Measurements from ENCODE around the gene CRYGB.

The CRYGB gene

GRCh38 chr2:208182835-208183234 is 36.9 kb upstream of the CRYGB start:
- Histone ChIP-seq H3K36me3 (ENCODE audit: low read depth) (no peaks in the 10 kb centered on the region), H3K27ac (ENCODE audit: poor library complexity, severe bottlenecking) (no peak overlapping the region), H3K27me3 (ENCODE audit: insufficient read depth, poor library complexity, severe bottlenecking) (no peaks in the 10 kb centered on the region), H3K4me1 (ENCODE audit: insufficient read depth, poor library complexity, severe bottlenecking) (no peaks in the 10 kb centered on the region), H3K4me3 (ENCODE audit: severe bottlenecking) (no peak overlapping the region), H3K9me3 (ENCODE audit: severe bottlenecking) (no peaks in the 10 kb centered on the region)
- TF ChIP-seq CTCF (IDR thresholded peaks at IDR 0.05; ENCODE audit: poor library complexity, severe bottlenecking), result no peak
- no peak for ATAC-seq (ENCODE audit: low read depth)
- DNase-seq (ENCODE audit: low spot score), result no peak

- ATAC-seq (ENCODE audit: low read depth) (no peak), DNase-seq (ENCODE audit: low spot score) (no peak)
- Histone ChIP-seq H3K27me3 (ENCODE audit: insufficient read depth, poor library complexity, severe bottlenecking) (no peaks in the 10 kb centered on the region), H3K36me3 (ENCODE audit: low read depth) (no peaks in the 10 kb centered on the region), H3K27ac (ENCODE audit: poor library complexity, severe bottlenecking) (no peak overlapping the region), H3K4me1 (ENCODE audit: insufficient read depth, poor library complexity, severe bottlenecking) (no peaks in the 10 kb centered on the region), H3K4me3 (ENCODE audit: severe bottlenecking) (no peak overlapping the region), H3K9me3 (ENCODE audit: severe bottlenecking) (no peaks in the 10 kb centered on the region)
- TF ChIP-seq CTCF (IDR thresholded peaks at IDR 0.05; ENCODE audit: poor library complexity, severe bottlenecking), result no peak
These were observed 33.2 kb upstream of the CRYGB start for GRCh38 chr2:208179028-208179609.

GRCh38 chr2:208175840-208176153 is 29.8 kb upstream of the CRYGB start:
- Histone ChIP-seq H3K27ac (ENCODE audit: poor library complexity, severe bottlenecking) (no peak overlapping the region), H3K27me3 (ENCODE audit: insufficient read depth, poor library complexity, severe bottlenecking) (no peaks in the 10 kb centered on the region), H3K9me3 (ENCODE audit: severe bottlenecking) (no peaks in the 10 kb centered on the region), H3K36me3 (ENCODE audit: low read depth) (no peaks in the 10 kb centered on the region), H3K4me1 (ENCODE audit: insufficient read depth, poor library complexity, severe bottlenecking) (no peaks in the 10 kb centered on the region), H3K4me3 (ENCODE audit: severe bottlenecking) (no peak overlapping the region)
- DNase-seq (ENCODE audit: low spot score) (no peak), ATAC-seq (ENCODE audit: low read depth) (no peak)
- TF ChIP-seq CTCF (IDR thresholded peaks at IDR 0.05; ENCODE audit: poor library complexity, severe bottlenecking), result no peak

GRCh38 chr2:208175069-208175839 is 29.3 kb upstream of the CRYGB start:
- Histone ChIP-seq H3K36me3 (ENCODE audit: low read depth) (no peaks in the 10 kb centered on the region), H3K4me1 (ENCODE audit: insufficient read depth, poor library complexity, severe bottlenecking) (no peaks in the 10 kb centered on the region), H3K4me3 (ENCODE audit: severe bottlenecking) (no peak overlapping the region), H3K9me3 (ENCODE audit: severe bottlenecking) (no peaks in the 10 kb centered on the region), H3K27ac (ENCODE audit: poor library complexity, severe bottlenecking) (no peak overlapping the region), H3K27me3 (ENCODE audit: insufficient read depth, poor library complexity, severe bottlenecking) (no peaks in the 10 kb centered on the region)
- DNase-seq (ENCODE audit: low spot score), result no peak
- ATAC-seq (ENCODE audit: low read depth), result peak; percentile 99
- TF ChIP-seq CTCF (IDR thresholded peaks at IDR 0.05; ENCODE audit: poor library complexity, severe bottlenecking), result peak; percentile 91

GRCh38 chr2:208174144-208174543 is 28.2 kb upstream of the CRYGB start:
- no peak overlapping the region for H3K4me3 ChIP-seq (ENCODE audit: severe bottlenecking)
- no peaks in the 10 kb centered on the region for H3K4me1 ChIP-seq (ENCODE audit: insufficient read depth, poor library complexity, severe bottlenecking)
- H3K27ac ChIP-seq (ENCODE audit: poor library complexity, severe bottlenecking), result no peak overlapping the region
- no peaks in the 10 kb centered on the region for H3K9me3 ChIP-seq (ENCODE audit: severe bottlenecking)
- no peaks in the 10 kb centered on the region for H3K36me3 ChIP-seq (ENCODE audit: low read depth)
- no peak for TF ChIP-seq CTCF (IDR thresholded peaks at IDR 0.05; ENCODE audit: poor library complexity, severe bottlenecking)
- DNase-seq (ENCODE audit: low spot score) (no peak), ATAC-seq (ENCODE audit: low read depth) (no peak)
- no peaks in the 10 kb centered on the region for H3K27me3 ChIP-seq (ENCODE audit: insufficient read depth, poor library complexity, severe bottlenecking)

Measured in RWPE2 (cell line).